Activated T-cell treated with anti-CD3 and anti-CD28 coated beads, Interleukin-2, amount 50 U/mL, for 72 hours (primary cell): ENCODE measurements around the gene TRPV2. TPM values are rescaled to one million over a fixed set of nuclear protein-coding genes. Genes with fewer than 3 reads are reported as not detected.

Experiments
- ATAC-seq, 2 donors: fragments of 150-1000 bp; cut with Tn5 transposase; replicated peaks in 1 of 2; 2 replicates each; pipeline ENCODE4 v1.10.0; 2021; ENCODE audit warnings: moderate library complexity in 2 of 2, mild to moderate bottlenecking in 1 of 2
- DNase-seq, 2 donors: peaks; one replicate each; pipeline ENCODE4 v3.0.0; 2021 to 2022; ENCODE audit warnings: mixed read lengths in 1 of 2
- H3K27ac Mint-ChIP-seq: one replicate; pipeline ENCODE4 v1.8.0; 2022; ENCODE audit warnings: mild to moderate bottlenecking, moderate library complexity, mixed read lengths
- H3K27me3 Mint-ChIP-seq: one replicate; pipeline ENCODE4 v1.8.0; 2022; ENCODE audit warnings: low read depth, mixed read lengths
- H3K36me3 Mint-ChIP-seq, 2 donors: one replicate each; pipeline ENCODE4 v1.8.0; 2022; ENCODE audit warnings: mixed read lengths in 2 of 2, mild to moderate bottlenecking in 1 of 2; ENCODE audit not compliant: insufficient read depth in 2 of 2
- H3K4me1 Mint-ChIP-seq: one replicate; pipeline ENCODE4 v1.8.0; 2022; ENCODE audit warnings: low read depth, mixed read lengths
- H3K4me3 Mint-ChIP-seq, 2 donors: one replicate each; pipeline ENCODE4 v1.8.0; 2022; ENCODE audit warnings: mild to moderate bottlenecking in 2 of 2, mixed read lengths in 2 of 2, moderate library complexity in 2 of 2
- H3K9me3 Mint-ChIP-seq, 2 donors: one replicate each; pipeline ENCODE4 v1.8.0; 2022; ENCODE audit warnings: mixed read lengths in 2 of 2
- total RNA-seq, 2 donors: library from RNA; stranded (reverse); gene quantifications; one replicate each; pipeline ENCODE4 v1.2.3, GENCODE V29; 2022

Gene TRPV2, protein sequence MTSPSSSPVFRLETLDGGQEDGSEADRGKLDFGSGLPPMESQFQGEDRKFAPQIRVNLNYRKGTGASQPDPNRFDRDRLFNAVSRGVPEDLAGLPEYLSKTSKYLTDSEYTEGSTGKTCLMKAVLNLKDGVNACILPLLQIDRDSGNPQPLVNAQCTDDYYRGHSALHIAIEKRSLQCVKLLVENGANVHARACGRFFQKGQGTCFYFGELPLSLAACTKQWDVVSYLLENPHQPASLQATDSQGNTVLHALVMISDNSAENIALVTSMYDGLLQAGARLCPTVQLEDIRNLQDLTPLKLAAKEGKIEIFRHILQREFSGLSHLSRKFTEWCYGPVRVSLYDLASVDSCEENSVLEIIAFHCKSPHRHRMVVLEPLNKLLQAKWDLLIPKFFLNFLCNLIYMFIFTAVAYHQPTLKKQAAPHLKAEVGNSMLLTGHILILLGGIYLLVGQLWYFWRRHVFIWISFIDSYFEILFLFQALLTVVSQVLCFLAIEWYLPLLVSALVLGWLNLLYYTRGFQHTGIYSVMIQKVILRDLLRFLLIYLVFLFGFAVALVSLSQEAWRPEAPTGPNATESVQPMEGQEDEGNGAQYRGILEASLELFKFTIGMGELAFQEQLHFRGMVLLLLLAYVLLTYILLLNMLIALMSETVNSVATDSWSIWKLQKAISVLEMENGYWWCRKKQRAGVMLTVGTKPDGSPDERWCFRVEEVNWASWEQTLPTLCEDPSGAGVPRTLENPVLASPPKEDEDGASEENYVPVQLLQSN
- 10 to 100 TPM; 46.0 to 47.3 TPM for total RNA-seq

GRCh38 chr17:16415031-16415924, at the start of gene TRPV2:
TRPV2 (plus strand) TSS chr17:16415571; CDS start chr17:16417669, 2,098 bp downstream.
- H3K9me3 Mint-ChIP-seq = no peaks in the 10 kb centered on the region
- peak within 1 kb of the TSS; percentile 90 to 92 for H3K4me3 Mint-ChIP-seq
- H3K27me3 Mint-ChIP-seq = no peaks in the 10 kb centered on the region
- peaks cover 54% of the 10 kb centered on the region for H3K4me1 Mint-ChIP-seq
- H3K27ac Mint-ChIP-seq = peak within 1 kb of the TSS; percentile 92
- ATAC-seq (peak in 1 of 2 donors; percentile 12), DNase-seq (peak; percentile 59 to 62)
- H3K36me3 Mint-ChIP-seq = peaks cover 7 to 13% of the 10 kb centered on the region in 2 donors

DNA sequence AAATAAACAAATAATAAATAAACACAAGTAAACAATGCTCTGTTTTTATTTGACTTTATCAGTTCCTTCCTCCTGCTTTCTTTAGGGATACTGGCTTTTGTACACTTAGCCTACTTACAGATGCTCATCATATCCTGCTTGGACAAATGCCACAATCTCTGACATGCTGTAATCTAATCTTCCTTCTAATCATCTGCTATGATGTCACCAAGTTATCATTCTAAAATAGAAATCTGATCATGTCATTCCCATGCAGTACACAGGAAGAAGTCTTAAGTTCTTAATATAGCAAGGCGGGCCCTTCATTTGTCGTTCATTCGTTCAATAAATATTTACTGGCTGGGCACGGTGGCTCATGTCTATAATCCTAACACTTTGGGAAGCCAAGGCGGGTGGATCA, 43.6 kb upstream of the TRPV2 start:
- H3K36me3 Mint-ChIP-seq = no peaks in the 10 kb centered on the region
- H3K27ac Mint-ChIP-seq = no peak overlapping the region
- no peaks in the 10 kb centered on the region for H3K27me3 Mint-ChIP-seq
- no peaks in the 10 kb centered on the region for H3K9me3 Mint-ChIP-seq
- no peak for ATAC-seq
- no peak overlapping the region for H3K4me3 Mint-ChIP-seq
- no peak for DNase-seq
- H3K4me1 Mint-ChIP-seq = no peaks in the 10 kb centered on the region

GRCh38 chr17:16374146-16374938, 41.0 kb upstream of the TRPV2 start:
- Mint-ChIP-seq H3K27me3 (no peaks in the 10 kb centered on the region), H3K4me1 (no peaks in the 10 kb centered on the region), H3K9me3 (no peaks in the 10 kb centered on the region), H3K4me3 (no peak overlapping the region), H3K36me3 (no peaks in the 10 kb centered on the region), H3K27ac (no peak overlapping the region)
- DNase-seq (no peak), ATAC-seq (no peak)

- H3K27ac Mint-ChIP-seq = no peak overlapping the region
- H3K9me3 Mint-ChIP-seq = no peaks in the 10 kb centered on the region
- ATAC-seq = no peak
- H3K4me3 Mint-ChIP-seq = no peak overlapping the region
- peaks cover 22% of the 10 kb centered on the region for H3K4me1 Mint-ChIP-seq
- H3K36me3 Mint-ChIP-seq = peaks cover 13 to 16% of the 10 kb centered on the region in 2 donors
- DNase-seq = no peak
- no peaks in the 10 kb centered on the region for H3K27me3 Mint-ChIP-seq
Observed at GRCh38 chr17:16377941-16378341, 37.4 kb upstream of the TRPV2 start.

DNA sequence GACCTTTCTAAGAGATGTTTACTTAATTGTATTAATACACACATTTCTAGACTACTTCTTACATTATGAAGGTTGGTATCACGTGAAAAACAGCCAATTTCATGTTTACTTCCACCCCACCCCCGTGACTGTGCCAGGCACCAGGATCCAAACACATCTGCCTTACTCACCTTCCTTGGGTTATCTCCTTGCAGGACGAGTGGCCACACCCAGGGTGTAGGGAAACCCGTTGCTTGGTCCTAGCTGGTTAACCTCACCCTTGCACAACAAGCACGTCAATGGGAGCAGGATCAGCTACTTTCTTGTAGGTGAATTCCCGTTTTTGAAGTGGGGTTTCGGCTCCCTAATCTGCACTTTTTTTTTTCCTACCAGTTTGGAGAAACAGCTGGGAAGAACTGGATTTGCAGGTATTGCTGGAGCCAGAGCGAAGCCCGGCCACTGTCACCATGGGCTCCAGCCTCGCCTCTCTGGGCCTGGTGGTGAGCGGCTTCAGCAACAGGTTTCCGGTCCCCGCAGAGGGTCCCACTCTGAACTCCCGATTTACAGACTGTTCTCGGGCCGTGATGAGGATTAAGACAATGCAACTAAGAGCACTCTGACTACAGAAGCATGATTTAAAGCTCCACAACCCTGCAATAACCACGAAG, 36.6 kb upstream of the TRPV2 start:
- Mint-ChIP-seq H3K4me3 (peak overlapping the region in 1 of 2 donors; percentile 16), H3K9me3 (no peaks in the 10 kb centered on the region), H3K27ac (no peak overlapping the region), H3K4me1 (peaks cover 31% of the 10 kb centered on the region), H3K36me3 (peaks cover 18 to 21% of the 10 kb centered on the region in 2 donors), H3K27me3 (no peaks in the 10 kb centered on the region)
- DNase-seq (no peak), ATAC-seq (no peak)

DNA sequence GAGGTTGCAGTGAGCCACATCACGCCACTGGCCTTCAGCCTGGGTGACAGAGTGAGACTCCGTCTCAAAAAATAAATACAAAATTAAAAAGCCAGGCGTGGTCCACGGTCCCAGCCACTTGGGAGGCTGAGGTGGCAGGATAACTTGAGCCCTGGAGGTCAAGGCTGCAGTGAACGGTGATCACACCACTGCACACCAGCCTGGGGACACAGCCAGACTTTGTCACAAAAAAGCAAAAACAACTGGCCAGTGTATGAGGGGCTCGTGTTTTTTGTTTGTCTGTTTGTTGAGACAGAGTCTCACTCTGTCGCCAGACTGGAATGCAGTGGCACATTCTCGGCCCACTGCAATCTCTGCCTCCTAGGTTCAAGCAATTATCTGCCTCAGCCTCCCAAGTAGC, 35.7 kb upstream of the TRPV2 start:
- Mint-ChIP-seq H3K9me3 (no peaks in the 10 kb centered on the region), H3K4me3 (no peak overlapping the region), H3K27ac (no peak overlapping the region), H3K36me3 (peaks cover 18 to 23% of the 10 kb centered on the region in 2 donors), H3K27me3 (no peaks in the 10 kb centered on the region), H3K4me1 (peaks cover 40% of the 10 kb centered on the region)
- DNase-seq = no peak
- no peak for ATAC-seq

- peak; percentile 93 for ATAC-seq
- no peaks in the 10 kb centered on the region for H3K27me3 Mint-ChIP-seq
- DNase-seq = peak; percentile 93 to 96
Observed at GRCh38 chr17:16380640-16381495, 34.5 kb upstream of the TRPV2 start, which contains the start of gene UBB. UBB (plus strand) TSS chr17:16381091; CDS start chr17:16381908, 817 bp downstream.

DNA sequence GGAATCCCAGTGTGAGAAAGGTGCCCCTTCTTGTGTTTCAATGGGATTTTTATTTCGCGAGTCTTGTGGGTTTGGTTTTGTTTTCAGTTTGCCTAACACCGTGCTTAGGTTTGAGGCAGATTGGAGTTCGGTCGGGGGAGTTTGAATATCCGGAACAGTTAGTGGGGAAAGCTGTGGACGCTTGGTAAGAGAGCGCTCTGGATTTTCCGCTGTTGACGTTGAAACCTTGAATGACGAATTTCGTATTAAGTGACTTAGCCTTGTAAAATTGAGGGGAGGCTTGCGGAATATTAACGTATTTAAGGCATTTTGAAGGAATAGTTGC, 33.9 kb upstream of the TRPV2 start:
- Mint-ChIP-seq H3K4me1 (peaks cover 48% of the 10 kb centered on the region), H3K27me3 (no peaks in the 10 kb centered on the region)
- peak; percentile 13 to 19 for ATAC-seq

More at GRCh38 chr17:16380640-16381495, 34.5 kb upstream of the TRPV2 start, which contains the start of gene UBB:
- Mint-ChIP-seq H3K4me1 (peaks cover 44% of the 10 kb centered on the region), H3K4me3 (peak within 1 kb of the TSS; percentile 95 to 98), H3K9me3 (no peaks in the 10 kb centered on the region), H3K27ac (peak within 1 kb of the TSS; percentile 100), H3K36me3 (peaks cover 18 to 23% of the 10 kb centered on the region in 2 donors)

DNA sequence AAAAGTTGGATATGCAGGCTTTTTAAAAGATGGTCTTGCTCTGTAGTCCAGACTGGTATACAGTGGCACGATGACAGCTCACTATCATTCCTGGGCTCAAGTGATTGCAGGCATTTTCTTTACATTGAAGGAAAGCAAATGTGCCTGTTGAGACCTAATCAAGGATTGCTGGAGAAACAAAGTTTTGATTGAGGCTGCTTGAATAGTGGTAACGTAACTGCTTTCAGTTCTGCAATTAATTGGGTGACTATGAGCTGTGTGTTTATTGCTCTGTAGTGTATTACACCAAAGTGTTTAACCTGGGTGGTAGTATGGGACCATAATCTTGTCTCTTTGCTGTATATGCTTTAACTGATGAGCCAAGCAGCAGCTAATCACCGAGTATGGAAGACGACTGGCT, 32.2 kb upstream of the TRPV2 start:
- Mint-ChIP-seq H3K27me3 (no peaks in the 10 kb centered on the region), H3K27ac (peak overlapping the region; percentile 43), H3K36me3 (peaks cover 18 to 23% of the 10 kb centered on the region in 2 donors), H3K9me3 (no peaks in the 10 kb centered on the region), H3K4me3 (peak overlapping the region; percentile 95 to 98), H3K4me1 (peaks cover 60% of the 10 kb centered on the region)
- DNase-seq (no peak), ATAC-seq (no peak)

More for the DNA sequence above, 33.9 kb upstream of the TRPV2 start:
- Mint-ChIP-seq H3K27ac (peak overlapping the region; percentile 100), H3K9me3 (no peaks in the 10 kb centered on the region), H3K36me3 (peaks cover 18 to 23% of the 10 kb centered on the region in 2 donors), H3K4me3 (peak overlapping the region; percentile 95 to 98)
- DNase-seq = no peak

- ATAC-seq (no peak), DNase-seq (peak in 1 of 2 donors; percentile 14)
- no peaks in the 10 kb centered on the region for H3K9me3 Mint-ChIP-seq
- no peaks in the 10 kb centered on the region for H3K27me3 Mint-ChIP-seq
- peaks cover 18 to 23% of the 10 kb centered on the region in 2 donors for H3K36me3 Mint-ChIP-seq
- H3K4me3 Mint-ChIP-seq = peak overlapping the region; percentile 38 to 98
- H3K27ac Mint-ChIP-seq = peak overlapping the region; percentile 43
- peaks cover 60% of the 10 kb centered on the region for H3K4me1 Mint-ChIP-seq
Observed at GRCh38 chr17:16383772-16384287, 31.5 kb upstream of the TRPV2 start.

DNA sequence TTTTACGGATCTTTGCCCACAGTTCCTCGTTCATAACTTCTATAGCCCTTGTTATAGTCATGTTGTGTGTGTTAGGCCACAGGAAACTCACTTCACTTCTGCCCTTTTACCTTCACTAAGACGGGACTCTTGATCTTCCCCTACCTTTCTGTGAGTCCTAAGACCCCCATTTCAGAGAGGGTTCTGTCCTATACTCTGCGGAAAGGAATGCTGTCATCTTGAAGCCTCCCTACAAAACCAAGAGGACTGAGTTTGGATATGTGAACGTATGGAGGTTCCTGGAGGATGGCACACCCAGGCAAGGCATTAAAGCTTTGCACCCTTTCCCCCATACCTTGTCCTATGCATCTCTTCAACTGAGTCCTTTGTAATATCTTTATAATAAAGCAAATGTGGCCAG, 30.8 kb upstream of the TRPV2 start:
- peak overlapping the region; percentile 3 to 98 for H3K4me3 Mint-ChIP-seq
- H3K36me3 Mint-ChIP-seq = peaks cover 18 to 23% of the 10 kb centered on the region in 2 donors
- no peak for ATAC-seq
- H3K27me3 Mint-ChIP-seq = no peaks in the 10 kb centered on the region
- no peaks in the 10 kb centered on the region for H3K9me3 Mint-ChIP-seq
- H3K4me1 Mint-ChIP-seq = peaks cover 60% of the 10 kb centered on the region
- H3K27ac Mint-ChIP-seq = no peak overlapping the region
- DNase-seq = no peak
